ENCODE measurements around the gene ADD3. TPM values are rescaled to one million over a fixed set of nuclear protein-coding genes. Genes with fewer than 3 reads are reported as not detected.
"Not testable (repeated sequence)": the region's sequence is repeated elsewhere in the genome, so short reads cannot be mapped to it uniquely, and the experiment has no call there.

The ADD3 gene
- total RNA-seq, 1 donor = 1,018 TPM

DNA sequence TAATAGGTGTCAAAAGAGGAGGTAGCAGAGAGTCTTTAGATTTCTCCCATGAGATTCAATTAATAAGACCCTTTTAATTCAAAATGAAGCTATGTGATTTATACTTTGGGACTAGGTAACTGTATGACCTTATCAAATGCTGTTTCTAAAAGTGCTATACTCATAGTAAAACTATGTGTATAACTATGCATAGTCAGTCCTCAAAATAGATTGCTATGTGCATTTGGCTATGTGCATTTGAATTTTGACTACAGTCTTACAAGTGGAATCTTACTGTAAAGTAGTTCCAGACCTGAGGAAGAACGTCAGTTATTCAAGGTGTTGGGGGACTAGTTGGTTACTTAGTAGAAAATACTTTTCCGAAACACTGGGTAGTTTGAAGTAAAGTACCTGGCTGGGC is 36.9 kb downstream of the ADD3 start:
- H3K4me3 ChIP-seq (ENCODE audit: insufficient read depth, low read length) = no peak overlapping the region
- TF ChIP-seq, protein P1, sequence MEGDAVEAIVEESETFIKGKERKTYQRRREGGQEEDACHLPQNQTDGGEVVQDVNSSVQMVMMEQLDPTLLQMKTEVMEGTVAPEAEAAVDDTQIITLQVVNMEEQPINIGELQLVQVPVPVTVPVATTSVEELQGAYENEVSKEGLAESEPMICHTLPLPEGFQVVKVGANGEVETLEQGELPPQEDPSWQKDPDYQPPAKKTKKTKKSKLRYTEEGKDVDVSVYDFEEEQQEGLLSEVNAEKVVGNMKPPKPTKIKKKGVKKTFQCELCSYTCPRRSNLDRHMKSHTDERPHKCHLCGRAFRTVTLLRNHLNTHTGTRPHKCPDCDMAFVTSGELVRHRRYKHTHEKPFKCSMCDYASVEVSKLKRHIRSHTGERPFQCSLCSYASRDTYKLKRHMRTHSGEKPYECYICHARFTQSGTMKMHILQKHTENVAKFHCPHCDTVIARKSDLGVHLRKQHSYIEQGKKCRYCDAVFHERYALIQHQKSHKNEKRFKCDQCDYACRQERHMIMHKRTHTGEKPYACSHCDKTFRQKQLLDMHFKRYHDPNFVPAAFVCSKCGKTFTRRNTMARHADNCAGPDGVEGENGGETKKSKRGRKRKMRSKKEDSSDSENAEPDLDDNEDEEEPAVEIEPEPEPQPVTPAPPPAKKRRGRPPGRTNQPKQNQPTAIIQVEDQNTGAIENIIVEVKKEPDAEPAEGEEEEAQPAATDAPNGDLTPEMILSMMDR (IDR thresholded peaks at IDR 0.05; ENCODE audit: extremely low read depth, low read depth, low read length) = no peak
- peaks cover 12% of the 10 kb centered on the region for H3K4me1 ChIP-seq (ENCODE audit: insufficient read depth, low read length)

DNA sequence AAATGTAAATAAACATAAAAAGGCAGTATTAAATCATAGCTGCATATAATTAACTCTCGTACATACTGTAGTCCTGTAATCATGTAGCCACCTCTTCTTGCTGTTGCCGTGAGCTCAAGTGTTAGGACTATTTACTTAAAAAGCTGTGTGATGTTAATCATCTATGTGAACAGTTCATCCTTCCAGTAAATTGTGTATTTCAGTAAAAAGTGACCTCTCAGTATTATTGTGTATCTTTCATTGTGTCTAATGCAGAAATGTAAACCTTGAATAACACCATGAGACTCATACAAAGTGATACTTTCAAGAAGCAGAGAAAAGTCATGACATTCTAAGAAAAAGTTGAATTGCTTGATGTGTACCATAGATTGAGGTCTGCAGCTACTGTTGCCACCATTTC is 38.0 kb downstream of the ADD3 start:
- Histone ChIP-seq H3K4me2 (ENCODE audit: insufficient read depth, low read length) (no peak overlapping the region), H3K36me3 (ENCODE audit: insufficient read depth, low read length) (peaks cover 4% of the 10 kb centered on the region), H3K79me2 (ENCODE audit: insufficient read depth, low read length) (peaks cover 86% of the 10 kb centered on the region), H3K9me3 (ENCODE audit: low read depth, low read length) (no peaks in the 10 kb centered on the region), H3K27ac (ENCODE audit: low read depth, low read length) (no peak overlapping the region), H2AFZ (ENCODE audit: low read length) (no peak overlapping the region), H4K20me1 (ENCODE audit: insufficient read depth, low read length) (peaks cover 6% of the 10 kb centered on the region), H3K27me3 (ENCODE audit: insufficient read depth, low read length) (no peaks in the 10 kb centered on the region), H3K4me1 (ENCODE audit: insufficient read depth, low read length) (peaks cover 12% of the 10 kb centered on the region), H3K4me3 (ENCODE audit: insufficient read depth, low read length) (no peak overlapping the region)
- DNase-seq (ENCODE audit: insufficient read length, low spot score, missing footprints) = no peak
- TF ChIP-seq, protein P1 (IDR thresholded peaks at IDR 0.05; ENCODE audit: extremely low read depth, low read depth, low read length) = no peak

More for the DNA sequence above, 36.9 kb downstream of the ADD3 start:
- no peak overlapping the region for H3K27ac ChIP-seq (ENCODE audit: low read depth, low read length)
- H3K9me3 ChIP-seq (ENCODE audit: low read depth, low read length) = no peaks in the 10 kb centered on the region
- peaks cover 6% of the 10 kb centered on the region for H4K20me1 ChIP-seq (ENCODE audit: insufficient read depth, low read length)
- H3K4me2 ChIP-seq (ENCODE audit: insufficient read depth, low read length) = no peak overlapping the region
- peak; percentile 70 for DNase-seq (ENCODE audit: insufficient read length, low spot score, missing footprints)
- H2AFZ ChIP-seq (ENCODE audit: low read length) = no peak overlapping the region
- H3K79me2 ChIP-seq (ENCODE audit: insufficient read depth, low read length) = peaks cover 87% of the 10 kb centered on the region
- no peaks in the 10 kb centered on the region for H3K27me3 ChIP-seq (ENCODE audit: insufficient read depth, low read length)
- peaks cover 4% of the 10 kb centered on the region for H3K36me3 ChIP-seq (ENCODE audit: insufficient read depth, low read length)

- not testable (repeated sequence) for H3K4me3 ChIP-seq (ENCODE audit: insufficient read depth, low read length); H3K9me3 ChIP-seq (ENCODE audit: low read depth, low read length); H3K36me3 ChIP-seq (ENCODE audit: insufficient read depth, low read length); H2AFZ ChIP-seq (ENCODE audit: low read length); H3K27ac ChIP-seq (ENCODE audit: low read depth, low read length); H3K27me3 ChIP-seq (ENCODE audit: insufficient read depth, low read length); H3K4me2 ChIP-seq (ENCODE audit: insufficient read depth, low read length); DNase-seq (ENCODE audit: insufficient read length, low spot score, missing footprints)
- peaks cover 10% of the 10 kb centered on the region for H3K4me1 ChIP-seq (ENCODE audit: insufficient read depth, low read length)
- peaks cover 89% of the 10 kb centered on the region for H3K79me2 ChIP-seq (ENCODE audit: insufficient read depth, low read length)
- H4K20me1 ChIP-seq (ENCODE audit: insufficient read depth, low read length) = peaks cover 12% of the 10 kb centered on the region
Measured at GRCh38 chr10:110048145-110048544, 40.4 kb downstream of the ADD3 start.

GRCh38 chr10:110048781-110049180 is 41.0 kb downstream of the ADD3 start:
- Histone ChIP-seq H3K79me2 (ENCODE audit: insufficient read depth, low read length) (peaks cover 89% of the 10 kb centered on the region), H3K27ac (ENCODE audit: low read depth, low read length) (no peak overlapping the region), H3K36me3 (ENCODE audit: insufficient read depth, low read length) (peaks cover 4% of the 10 kb centered on the region), H3K4me1 (ENCODE audit: insufficient read depth, low read length) (peaks cover 10% of the 10 kb centered on the region), H2AFZ (ENCODE audit: low read length) (no peak overlapping the region), H3K4me2 (ENCODE audit: insufficient read depth, low read length) (no peak overlapping the region), H3K4me3 (ENCODE audit: insufficient read depth, low read length) (no peak overlapping the region), H3K9me3 (ENCODE audit: low read depth, low read length) (no peaks in the 10 kb centered on the region), H4K20me1 (ENCODE audit: insufficient read depth, low read length) (peaks cover 12% of the 10 kb centered on the region), H3K27me3 (ENCODE audit: insufficient read depth, low read length) (no peaks in the 10 kb centered on the region)
- TF ChIP-seq, protein P1 (IDR thresholded peaks at IDR 0.05; ENCODE audit: extremely low read depth, low read depth, low read length) = no peak
- DNase-seq (ENCODE audit: insufficient read length, low spot score, missing footprints) = no peak

DNA sequence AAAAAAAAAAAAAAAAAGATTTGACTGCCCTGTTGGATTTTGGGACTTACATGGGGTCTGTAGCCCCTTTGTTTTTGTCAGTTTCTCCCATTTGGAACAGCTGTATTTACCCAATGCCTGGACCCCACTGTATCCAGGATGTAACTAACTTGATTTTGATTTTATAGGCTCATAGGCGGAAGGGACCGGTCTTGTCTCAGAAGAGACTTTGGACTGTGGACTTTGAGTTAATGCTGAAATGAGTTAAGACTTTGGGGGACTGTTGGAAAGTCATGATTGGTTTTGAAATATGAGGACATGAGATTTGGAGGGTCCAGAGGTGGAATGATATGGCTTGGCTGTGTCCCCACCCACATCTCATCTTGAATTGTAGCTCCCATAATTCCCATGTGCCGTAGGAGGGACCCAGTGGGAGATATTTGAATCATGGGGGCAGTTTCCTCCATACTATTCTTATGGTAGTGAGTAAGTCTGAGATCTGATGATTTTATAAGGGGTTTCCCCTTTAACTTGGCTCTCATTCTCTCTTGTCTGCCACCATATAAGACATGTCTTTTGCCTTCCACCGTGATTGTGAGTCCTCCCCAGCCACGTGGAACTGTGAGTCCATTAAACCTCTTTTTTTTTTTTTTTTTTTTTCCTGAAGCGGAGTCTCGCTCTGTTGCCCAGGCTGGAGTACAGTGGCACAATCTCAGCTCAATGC is 42.3 kb downstream of the ADD3 start:
- not testable (repeated sequence) for H3K4me1 ChIP-seq (ENCODE audit: insufficient read depth, low read length); H3K9me3 ChIP-seq (ENCODE audit: low read depth, low read length); H3K4me3 ChIP-seq (ENCODE audit: insufficient read depth, low read length); H3K27me3 ChIP-seq (ENCODE audit: insufficient read depth, low read length); H3K36me3 ChIP-seq (ENCODE audit: insufficient read depth, low read length); H3K4me2 ChIP-seq (ENCODE audit: insufficient read depth, low read length); H2AFZ ChIP-seq (ENCODE audit: low read length); H4K20me1 ChIP-seq (ENCODE audit: insufficient read depth, low read length); H3K27ac ChIP-seq (ENCODE audit: low read depth, low read length); DNase-seq (ENCODE audit: insufficient read length, low spot score, missing footprints)
- peaks cover 89% of the 10 kb centered on the region for H3K79me2 ChIP-seq (ENCODE audit: insufficient read depth, low read length)
